HepG2 (cell line): ENCODE results near the gene WDR87. TPM values are rescaled to one million over a fixed set of nuclear protein-coding genes. Genes with fewer than 3 reads are reported as not detected.
A peak's percentile ranks its signal among the peaks of the same experiment; 100 is the strongest.

Source experiments
- FOXM1 ChIP-seq: sonication (generic); formaldehyde crosslinking; IDR thresholded peaks from 2 replicates; pipeline ENCODE4 v1.5.0; 2020; ENCODE audit warnings: missing genetic modification reagents
- HOXA3 ChIP-seq: sonication (generic); formaldehyde crosslinking; IDR thresholded peaks from 2 replicates; pipeline ENCODE4 v1.5.0; 2020; ENCODE audit warnings: missing genetic modification reagents
- MED8 ChIP-seq: sonication (generic); formaldehyde crosslinking; IDR thresholded peaks from 2 replicates; pipeline ENCODE4 v1.8.1; 2023; ENCODE audit warnings: mild to moderate bottlenecking, missing genetic modification reagents; ENCODE audit not compliant: insufficient replicate concordance
- MEIS1 ChIP-seq: sonication (generic); formaldehyde crosslinking; IDR thresholded peaks from 2 replicates; pipeline ENCODE4 v1.9.0; 2021; ENCODE audit warnings: mild to moderate bottlenecking, missing genetic modification reagents, moderate library complexity, borderline replicate concordance
- NKX3-1 ChIP-seq: sonication (generic); formaldehyde crosslinking; IDR thresholded peaks from 2 replicates; pipeline ENCODE4 v1.5.0; 2020; ENCODE audit warnings: missing genetic modification reagents
- RERE ChIP-seq: IDR thresholded peaks from 2 replicates; pipeline ENCODE4 v1.6.1; 2016; ENCODE audit warnings: low read depth, missing genetic modification reagents, missing compliant biosample characterization
- TBP ChIP-seq: sonication (generic); formaldehyde crosslinking; IDR thresholded peaks from 2 replicates; pipeline ENCODE4 v1.5.0; 2020; ENCODE audit warnings: missing genetic modification reagents
- TIGD3 ChIP-seq: sonication (generic); formaldehyde crosslinking; IDR thresholded peaks from 2 replicates; pipeline ENCODE4 v1.5.1; 2020; ENCODE audit warnings: mild to moderate bottlenecking, missing genetic modification reagents, borderline replicate concordance
- ZBTB8A ChIP-seq: sonication (generic); formaldehyde crosslinking; IDR thresholded peaks from 2 replicates; pipeline ENCODE4 v1.4.0; 2020; ENCODE audit warnings: mild to moderate bottlenecking, low read depth, missing genetic modification reagents, borderline replicate concordance
- ZNF407 ChIP-seq: sonication (generic); formaldehyde crosslinking; IDR thresholded peaks from one replicate; pipeline ENCODE4 v1.5.1; 2020; ENCODE audit warnings: mild to moderate bottlenecking, missing genetic modification reagents; ENCODE audit errors: not compliant biosample characterization
- ZNF432 ChIP-seq: sonication (generic); formaldehyde crosslinking; IDR thresholded peaks from 2 replicates; pipeline ENCODE4 v1.5.0; 2020; ENCODE audit warnings: missing genetic modification reagents, mild to moderate bottlenecking, borderline replicate concordance
- ZNF572 ChIP-seq: sonication (generic); formaldehyde crosslinking; IDR thresholded peaks from 2 replicates; pipeline ENCODE4 v1.5.1; 2020; ENCODE audit warnings: mild to moderate bottlenecking, missing genetic modification reagents
- ZNF775 ChIP-seq: sonication (generic); formaldehyde crosslinking; IDR thresholded peaks from 2 replicates; pipeline ENCODE4 v1.4.0; 2020; ENCODE audit warnings: missing genetic modification reagents, mild to moderate bottlenecking, moderate library complexity, borderline replicate concordance
- polyA plus RNA-seq, 8 experiments: library from polyadenylated mRNA; depleted of rRNA in 3 of 8; stranded (reverse) in 7 of 8; unstranded in 1 of 8; fragments of >200 nt; fragmentation: Illumina TruSeq in 4 of 8; extraction: Trizol in 4 of 8; gene quantifications; 2 replicates each; pipeline versions ENCODE4 v1.2.1 to v1.2.3, GENCODE V29; 2011 to 2016; ENCODE audit warnings: low read depth in 4 of 8, missing spikeins in 1 of 8, mixed read lengths in 1 of 8; ENCODE audit not compliant: insufficient read depth in 1 of 8
- total RNA-seq, 5 experiments: library from RNA; depleted of rRNA; stranded (reverse); fragments of >200 nt; fragmentation: Illumina TruSeq; extraction: Trizol; gene quantifications; 2 replicates each; pipeline ENCODE4 v1.2.3, GENCODE V29; 2016; ENCODE audit warnings: low read depth in 1 of 5

The WDR87 gene
- total and polyA plus RNA-seq, 2 of the 13 experiments (the other 11 are each of a cell fraction or from before 2014, with no cell fraction given), result not detected

DNA sequence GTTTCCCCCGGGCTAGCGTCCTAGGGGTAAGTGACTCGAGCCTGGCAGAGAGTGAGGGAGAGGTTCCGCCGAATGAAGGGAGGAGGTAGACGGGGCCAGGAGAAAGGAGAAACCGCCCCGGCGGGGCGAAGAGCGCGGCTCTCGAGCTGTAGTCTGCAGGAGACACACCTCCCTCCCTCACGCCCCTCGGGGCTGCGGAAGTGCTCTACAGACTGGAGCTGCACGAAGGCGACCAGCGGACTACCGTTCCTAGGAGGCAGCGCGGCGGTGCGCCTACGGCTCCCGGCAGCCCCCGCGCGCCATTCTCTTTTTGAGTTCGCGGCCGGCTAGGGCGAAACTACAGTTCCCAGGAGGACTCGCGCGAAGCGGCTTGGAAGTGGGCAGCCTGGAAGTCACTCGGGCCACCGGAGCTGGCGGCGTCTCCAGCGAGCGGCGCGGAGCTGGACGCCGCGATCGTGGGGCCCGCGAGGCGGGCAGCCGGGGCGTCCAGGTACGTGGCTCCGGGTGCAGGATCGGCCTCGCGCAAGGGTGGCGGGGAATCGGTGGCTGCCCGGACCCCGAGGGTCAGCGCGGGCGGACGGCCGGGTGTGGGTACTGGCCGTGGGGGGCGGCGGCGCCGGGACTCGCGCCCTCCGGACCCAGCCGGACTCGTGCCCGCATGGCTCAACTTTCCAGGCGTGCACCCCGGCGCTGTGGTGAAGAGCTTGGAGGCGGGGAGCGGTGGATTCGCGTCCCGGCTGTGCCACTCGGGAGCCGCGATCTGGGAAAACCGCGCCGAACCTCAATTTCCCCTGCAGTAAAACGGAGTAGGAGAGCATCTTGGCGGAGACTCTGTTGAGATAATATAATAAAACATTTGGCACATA, 708 bp upstream of the WDR87 start, which contains the start of gene SIPA1L3 (continued):
- TF ChIP-seq RERE (CRISPR knock-in tag) (no peak), ZNF407 (CRISPR knock-in tag) (no peak), MED8 (CRISPR knock-in tag) (no peak), FOXM1 (no peak), TBP (CRISPR knock-in tag) (no peak), TIGD3 (no peak), NKX3-1 (CRISPR knock-in tag) (no peak), ZBTB8A (CRISPR knock-in tag) (no peak), MEIS1 (CRISPR knock-in tag) (no peak), HOXA3 (CRISPR knock-in tag) (peak; percentile 29; the same call in 1 of the 2 replicates), ZNF432 (no peak), ZNF775 (CRISPR knock-in tag) (no peak), ZNF572 (CRISPR knock-in tag) (no peak)
